ENCODE results near the gene ANKS1B. TPM values are rescaled to one million over a fixed set of nuclear protein-coding genes. Genes with fewer than 3 reads are reported as not detected.
A peak's percentile ranks its signal among the peaks of the same experiment; 100 is the strongest.

Gene ANKS1B
- total RNA-seq, 2 donors from 2014 or later, result 1.8 to 2.0 TPM

DNA sequence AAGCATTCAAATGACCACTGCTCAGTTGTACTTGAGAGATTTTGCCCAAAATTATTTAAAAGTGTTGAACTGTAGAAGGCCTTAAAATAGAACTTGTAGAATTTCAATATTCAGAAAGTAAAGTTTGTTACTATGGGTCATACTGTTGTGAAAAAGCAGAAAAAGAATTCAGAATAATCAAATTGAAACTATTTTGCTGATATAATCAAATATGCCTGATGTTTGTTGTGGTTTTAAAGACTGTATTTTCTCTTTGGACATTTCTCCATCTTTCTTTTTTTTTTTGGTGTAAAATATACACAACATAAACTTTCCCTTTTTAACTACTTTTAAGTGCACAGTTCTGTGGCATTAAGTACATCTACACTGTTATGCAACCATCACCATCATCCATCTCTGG lies 964.9 kb downstream of the ANKS1B start:
- H3K4me3 Mint-ChIP-seq, result no peak overlapping the region
- H3K36me3 Mint-ChIP-seq (ENCODE audit: low read depth), result no peaks in the 10 kb centered on the region
- H3K27ac Mint-ChIP-seq, result no peak overlapping the region
- no peaks in the 10 kb centered on the region for H3K4me1 Mint-ChIP-seq
- ATAC-seq (replicated peaks), result no peak
- no peaks in the 10 kb centered on the region for H3K9me3 Mint-ChIP-seq
- peaks cover 4% of the 10 kb centered on the region for H3K27me3 Mint-ChIP-seq

DNA sequence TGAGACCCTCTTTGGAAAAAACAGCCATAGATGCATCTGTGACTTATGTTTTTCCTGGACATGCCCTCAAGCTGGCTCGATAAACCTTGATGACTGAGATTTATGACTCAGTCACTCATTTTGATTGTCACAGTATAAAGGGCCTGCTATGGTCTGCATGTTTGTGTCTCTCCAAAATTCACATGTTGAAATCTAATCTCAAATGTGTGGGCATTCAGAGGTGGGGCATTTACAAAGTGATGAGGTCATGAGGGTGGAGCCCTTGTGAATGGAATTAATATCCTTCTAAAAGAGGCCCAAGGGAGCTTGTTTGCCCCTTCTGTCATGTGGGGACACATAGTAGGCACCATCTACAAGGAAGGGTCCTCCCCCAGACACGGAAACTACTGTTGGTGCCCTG lies 966.8 kb downstream of the ANKS1B start:
- Mint-ChIP-seq H3K36me3 (ENCODE audit: low read depth) (no peaks in the 10 kb centered on the region), H3K9me3 (no peaks in the 10 kb centered on the region), H3K27ac (no peak overlapping the region), H3K27me3 (peaks cover 7% of the 10 kb centered on the region), H3K4me1 (no peaks in the 10 kb centered on the region), H3K4me3 (no peak overlapping the region)
- no peak for ATAC-seq (replicated peaks)

DNA sequence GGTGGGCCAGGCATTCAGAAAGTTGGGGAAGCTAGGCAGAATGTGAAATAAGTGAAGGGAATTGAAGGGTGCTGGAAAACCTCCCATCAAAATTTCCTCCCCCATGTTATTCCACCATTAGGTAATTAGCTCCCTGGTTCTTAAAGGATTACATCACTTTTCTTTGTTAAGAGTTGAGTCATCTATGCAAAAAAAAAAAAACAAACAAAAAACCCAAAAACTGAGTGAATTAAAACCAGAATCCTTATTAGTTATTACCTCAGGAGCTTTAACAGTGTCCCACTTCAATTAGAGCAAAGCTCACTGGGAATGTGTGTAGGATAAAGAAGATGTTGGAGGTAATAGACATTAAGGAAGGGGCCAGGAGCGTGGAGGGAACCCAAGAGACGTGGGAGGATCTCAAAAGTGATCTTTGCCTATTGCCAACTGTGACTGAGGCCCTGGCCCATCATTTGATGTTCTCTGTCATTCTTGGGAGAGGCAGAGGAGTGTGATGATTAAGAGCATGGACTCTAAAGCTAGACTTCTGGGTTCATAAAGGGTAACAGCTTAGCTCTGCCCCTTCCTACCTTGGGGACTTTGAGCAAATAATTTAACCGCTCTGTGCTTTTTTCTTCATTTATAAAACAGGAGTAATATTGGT lies 975.0 kb downstream of the ANKS1B start:
- H3K9me3 Mint-ChIP-seq, result no peaks in the 10 kb centered on the region
- H3K27ac Mint-ChIP-seq, result no peak overlapping the region
- H3K36me3 Mint-ChIP-seq (ENCODE audit: low read depth), result no peaks in the 10 kb centered on the region
- no peak for ATAC-seq (replicated peaks)
- peaks cover 21% of the 10 kb centered on the region for H3K27me3 Mint-ChIP-seq
- no peak overlapping the region for H3K4me3 Mint-ChIP-seq
- no peaks in the 10 kb centered on the region for H3K4me1 Mint-ChIP-seq

DNA sequence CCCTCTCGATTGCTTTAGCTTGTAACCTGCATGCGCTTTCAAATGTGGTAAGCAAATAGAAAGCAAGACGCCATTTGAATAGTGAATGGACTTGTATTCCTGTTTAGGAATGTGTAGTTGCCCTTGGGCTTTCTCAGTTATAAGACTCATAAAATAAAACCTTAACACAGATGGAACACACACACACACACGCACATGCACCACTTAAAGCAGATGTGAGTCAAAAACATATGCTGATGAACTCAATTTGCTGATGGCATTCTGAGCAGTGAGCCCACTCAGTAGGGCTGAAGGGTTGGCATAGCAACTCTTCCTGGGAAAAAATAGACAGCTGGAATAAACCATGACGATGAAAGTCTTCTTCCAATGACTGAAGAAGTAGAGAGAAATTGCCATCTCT lies 979.1 kb downstream of the ANKS1B start:
- no peak for ATAC-seq (replicated peaks)
- no peaks in the 10 kb centered on the region for H3K4me1 Mint-ChIP-seq

DNA sequence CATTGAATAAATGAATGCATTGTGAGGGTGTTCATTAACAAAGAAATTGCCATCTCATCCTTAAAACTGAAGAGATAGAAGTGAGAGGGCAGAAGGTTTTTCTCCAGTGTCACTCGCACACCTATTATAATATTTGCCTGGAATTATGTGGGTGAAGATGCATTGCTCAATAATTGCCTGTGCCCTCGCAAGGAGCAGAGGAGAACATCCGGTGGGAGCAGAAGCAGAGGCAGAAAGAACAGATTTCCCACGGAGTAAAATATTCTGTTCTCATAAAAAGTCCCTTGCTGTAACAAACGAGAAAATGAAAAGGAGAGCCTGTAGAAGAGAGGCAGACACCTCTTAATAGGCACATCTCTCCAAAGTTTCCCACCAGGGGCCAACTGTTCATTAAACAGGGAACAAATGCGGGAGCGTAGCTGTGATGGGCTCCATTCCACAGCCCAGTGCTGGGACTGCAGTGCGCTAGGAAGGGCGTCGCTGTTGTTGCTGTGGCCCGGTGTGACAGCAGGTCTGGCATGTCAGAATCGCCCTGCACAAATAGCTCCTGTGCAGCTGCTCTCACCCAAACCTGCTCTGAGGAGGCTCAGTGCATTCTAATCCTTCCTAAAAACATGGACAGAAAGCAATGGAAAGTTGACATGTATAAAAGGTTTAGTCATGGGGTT lies 979.8 kb downstream of the ANKS1B start:
- no peak for ATAC-seq (replicated peaks)
- Mint-ChIP-seq H3K4me3 (no peak overlapping the region), H3K27ac (no peak overlapping the region), H3K36me3 (ENCODE audit: low read depth) (no peaks in the 10 kb centered on the region), H3K9me3 (no peaks in the 10 kb centered on the region), H3K27me3 (peaks cover 8% of the 10 kb centered on the region), H3K4me1 (no peaks in the 10 kb centered on the region)

More for the DNA sequence above, 979.1 kb downstream of the ANKS1B start:
- no peak overlapping the region for H3K27ac Mint-ChIP-seq
- H3K9me3 Mint-ChIP-seq, result no peaks in the 10 kb centered on the region
- no peak overlapping the region for H3K4me3 Mint-ChIP-seq
- H3K36me3 Mint-ChIP-seq (ENCODE audit: low read depth), result no peaks in the 10 kb centered on the region
- peaks cover 8% of the 10 kb centered on the region for H3K27me3 Mint-ChIP-seq

DNA sequence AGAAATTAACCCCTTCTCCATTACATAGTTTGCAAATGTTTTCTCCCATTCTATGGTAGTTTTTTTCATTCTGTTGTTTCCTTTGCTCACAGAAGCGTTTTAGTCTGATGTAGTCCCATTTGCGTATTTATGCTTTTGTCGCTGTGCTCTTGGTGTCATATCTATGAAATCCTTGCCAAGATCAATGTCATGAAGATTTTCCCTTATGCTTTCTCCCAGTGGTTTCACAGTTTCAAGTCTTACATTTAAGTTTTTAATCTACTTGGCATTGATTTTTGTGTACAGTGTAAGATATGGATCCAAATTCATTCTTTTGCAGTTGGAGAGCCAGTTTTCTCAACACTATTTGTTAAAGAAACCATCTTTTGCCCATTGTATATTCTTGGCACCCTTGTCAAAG lies 982.0 kb downstream of the ANKS1B start:
- no peak overlapping the region for H3K4me3 Mint-ChIP-seq
- H3K4me1 Mint-ChIP-seq, result no peaks in the 10 kb centered on the region
- H3K9me3 Mint-ChIP-seq, result no peaks in the 10 kb centered on the region
- ATAC-seq (replicated peaks), result no peak
- H3K27me3 Mint-ChIP-seq, result peaks cover 4% of the 10 kb centered on the region
- H3K36me3 Mint-ChIP-seq (ENCODE audit: low read depth), result no peaks in the 10 kb centered on the region
- H3K27ac Mint-ChIP-seq, result no peak overlapping the region

DNA sequence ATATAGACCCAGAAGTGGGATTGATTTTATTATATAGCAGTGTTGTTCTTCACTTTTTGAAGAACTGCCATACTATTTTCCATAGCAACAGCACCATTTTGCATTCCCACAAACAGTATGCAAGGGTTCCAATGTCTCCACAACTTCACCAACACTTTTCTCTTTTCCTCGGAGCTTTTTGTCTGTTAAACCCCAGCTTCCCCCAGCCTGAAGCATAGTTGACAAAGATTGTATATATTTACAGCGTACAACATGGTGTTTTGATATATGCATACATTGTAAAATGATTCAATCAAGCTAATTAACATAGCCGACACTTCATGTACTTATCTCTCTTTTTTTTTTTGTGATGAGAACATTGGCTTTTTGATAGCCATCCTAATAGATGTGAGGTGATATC lies 982.6 kb downstream of the ANKS1B start:
- no peaks in the 10 kb centered on the region for H3K4me1 Mint-ChIP-seq
- H3K36me3 Mint-ChIP-seq (ENCODE audit: low read depth), result no peaks in the 10 kb centered on the region
- no peaks in the 10 kb centered on the region for H3K9me3 Mint-ChIP-seq
- H3K27ac Mint-ChIP-seq, result no peak overlapping the region
- no peak overlapping the region for H3K4me3 Mint-ChIP-seq
- H3K27me3 Mint-ChIP-seq, result peaks cover 4% of the 10 kb centered on the region
- ATAC-seq (replicated peaks), result no peak

DNA sequence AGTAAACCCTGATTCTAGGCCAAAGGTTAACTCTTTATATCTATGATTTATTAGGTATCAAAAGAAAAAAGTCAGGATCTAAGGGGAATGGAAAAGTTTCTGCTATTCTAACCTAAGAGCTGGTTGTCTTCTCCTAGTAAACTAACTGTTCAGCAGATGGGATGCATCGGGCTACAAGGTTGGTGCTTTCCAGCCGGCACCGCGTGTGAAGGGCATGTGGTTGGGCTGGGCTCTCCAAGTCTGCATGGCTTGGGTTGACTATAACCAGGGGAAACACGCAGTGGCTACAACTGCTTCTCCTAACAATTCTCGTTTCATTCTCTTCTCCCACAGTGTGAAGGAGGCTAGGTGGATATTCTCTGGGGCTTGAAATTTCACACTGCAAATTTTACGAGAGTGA lies 985.2 kb downstream of the ANKS1B start:
- Mint-ChIP-seq H3K9me3 (no peaks in the 10 kb centered on the region), H3K4me1 (no peaks in the 10 kb centered on the region), H3K27me3 (no peaks in the 10 kb centered on the region), H3K27ac (no peak overlapping the region), H3K36me3 (ENCODE audit: low read depth) (no peaks in the 10 kb centered on the region), H3K4me3 (no peak overlapping the region)
- ATAC-seq (replicated peaks), result no peak

DNA sequence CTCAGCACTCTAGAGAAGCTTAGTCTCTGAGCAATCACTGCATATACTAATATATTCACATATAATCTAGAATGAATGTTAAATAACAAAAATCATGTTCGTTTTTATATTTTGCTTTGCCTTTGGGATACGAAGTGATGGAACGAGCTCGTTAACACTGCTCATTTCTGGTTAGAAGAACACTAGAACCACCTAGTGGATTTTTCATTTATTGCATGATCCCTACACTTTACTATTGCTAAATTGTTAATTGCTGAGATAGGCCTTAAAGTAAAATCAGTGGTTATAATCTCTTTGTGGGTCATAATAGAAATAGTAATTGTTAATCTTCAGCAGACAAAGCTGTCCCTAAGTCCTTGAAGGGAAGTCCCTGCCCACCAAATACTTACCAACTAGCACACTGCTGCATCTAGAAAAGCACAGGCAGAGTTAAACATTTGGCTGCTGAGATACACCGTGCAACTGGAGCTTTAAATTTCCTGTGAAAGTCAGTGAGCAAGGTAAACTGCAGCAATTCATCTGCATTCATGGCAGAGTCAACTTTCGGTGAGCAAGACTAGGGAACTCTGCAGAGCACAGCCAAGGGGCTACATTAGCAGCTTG lies 985.9 kb downstream of the ANKS1B start:
- Mint-ChIP-seq H3K27ac (no peak overlapping the region), H3K4me1 (no peaks in the 10 kb centered on the region), H3K9me3 (no peaks in the 10 kb centered on the region), H3K27me3 (no peaks in the 10 kb centered on the region), H3K36me3 (ENCODE audit: low read depth) (no peaks in the 10 kb centered on the region), H3K4me3 (no peak overlapping the region)
- ATAC-seq (replicated peaks), result peak; percentile 48

DNA sequence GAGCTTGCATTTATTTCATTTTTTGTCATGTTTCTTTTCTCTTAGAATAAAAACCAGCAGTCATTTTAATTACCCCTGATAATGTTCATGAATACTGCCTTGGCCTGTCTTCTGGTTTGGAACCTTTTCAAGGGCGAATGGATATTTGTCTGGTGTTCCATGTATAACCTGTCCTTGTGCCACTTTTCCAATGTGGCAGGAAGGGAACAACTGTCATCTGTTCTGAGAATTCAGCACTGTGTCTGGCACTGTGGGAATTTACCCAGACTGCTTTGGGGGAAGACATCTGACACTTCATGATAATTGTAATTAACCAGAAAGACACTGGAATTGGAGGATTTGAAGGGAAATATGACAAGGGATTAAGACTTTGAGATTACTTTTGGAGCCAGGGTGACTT lies 986.8 kb downstream of the ANKS1B start:
- no peaks in the 10 kb centered on the region for H3K27me3 Mint-ChIP-seq
- no peaks in the 10 kb centered on the region for H3K36me3 Mint-ChIP-seq (ENCODE audit: low read depth)
- ATAC-seq (replicated peaks), result no peak
- H3K4me3 Mint-ChIP-seq, result no peak overlapping the region
- H3K27ac Mint-ChIP-seq, result no peak overlapping the region
- H3K4me1 Mint-ChIP-seq, result no peaks in the 10 kb centered on the region
- no peaks in the 10 kb centered on the region for H3K9me3 Mint-ChIP-seq

DNA sequence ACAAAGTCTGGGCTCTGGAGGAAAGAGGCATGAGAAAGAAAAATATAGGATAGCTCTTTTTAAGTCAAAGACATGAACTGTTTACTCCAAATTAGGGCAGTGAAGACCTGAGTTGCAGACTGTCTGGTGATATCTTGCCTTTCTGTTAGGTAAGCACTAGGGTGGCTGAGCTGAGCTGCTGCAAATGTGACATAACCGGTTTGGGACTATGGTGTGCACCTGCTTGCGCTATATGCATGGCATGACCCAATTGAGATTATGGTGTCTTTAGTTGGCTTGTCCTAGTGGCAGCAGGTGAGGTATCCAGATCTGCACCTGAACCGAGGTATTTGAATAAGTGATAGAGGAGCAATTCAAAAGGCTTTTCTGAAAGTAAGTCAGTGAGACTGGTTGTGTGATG lies 994.1 kb downstream of the ANKS1B start:
- Mint-ChIP-seq H3K27ac (no peak overlapping the region), H3K4me3 (no peak overlapping the region), H3K9me3 (peaks cover 6% of the 10 kb centered on the region), H3K4me1 (no peaks in the 10 kb centered on the region), H3K36me3 (ENCODE audit: low read depth) (no peaks in the 10 kb centered on the region), H3K27me3 (peaks cover 15% of the 10 kb centered on the region)
- ATAC-seq (replicated peaks), result no peak

DNA sequence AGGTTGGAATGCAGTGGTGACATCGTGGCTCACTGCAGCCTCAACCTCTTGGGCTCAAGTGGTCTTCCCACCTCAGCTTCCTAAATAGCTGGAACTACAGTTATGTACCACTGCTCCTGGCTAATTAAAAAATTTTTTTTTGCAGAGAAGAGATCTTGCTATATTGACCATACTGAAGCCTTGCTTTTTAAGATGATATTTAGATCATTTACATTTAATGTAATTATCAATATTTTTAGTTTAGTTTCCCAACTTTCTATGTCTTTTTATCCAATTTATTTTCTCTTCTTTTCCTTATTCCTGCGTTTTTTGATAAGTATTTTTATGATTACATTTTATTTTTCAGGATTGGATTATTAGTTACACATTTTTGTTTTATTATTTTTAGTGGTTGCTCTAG lies 999.6 kb downstream of the ANKS1B start:
- peaks cover 6% of the 10 kb centered on the region for H3K9me3 Mint-ChIP-seq
- H3K27me3 Mint-ChIP-seq, result peaks cover 7% of the 10 kb centered on the region
- no peaks in the 10 kb centered on the region for H3K4me1 Mint-ChIP-seq
- no peak overlapping the region for H3K4me3 Mint-ChIP-seq
- no peaks in the 10 kb centered on the region for H3K36me3 Mint-ChIP-seq (ENCODE audit: low read depth)
- H3K27ac Mint-ChIP-seq, result no peak overlapping the region
- no peak for ATAC-seq (replicated peaks)

DNA sequence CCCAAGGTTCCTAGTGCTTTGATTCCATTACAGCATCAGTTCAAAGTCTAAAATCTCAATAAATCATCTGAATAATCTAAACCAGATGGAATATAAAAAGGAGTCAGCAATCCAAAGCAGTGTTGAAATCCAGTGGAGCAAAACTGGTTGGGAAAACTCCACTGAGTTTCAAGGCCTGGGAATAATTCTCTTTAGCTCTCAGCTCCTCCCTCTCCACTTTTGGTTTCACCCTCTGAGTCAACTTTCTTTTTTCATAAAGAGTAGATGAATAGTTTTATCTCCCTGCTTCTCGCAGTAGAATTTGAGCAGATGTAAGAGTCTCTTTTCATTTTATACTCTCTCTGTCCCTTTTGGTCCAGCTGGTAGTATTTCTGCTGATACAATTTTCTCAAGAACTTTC lies 1001.1 kb downstream of the ANKS1B start:
- Mint-ChIP-seq H3K4me1 (no peaks in the 10 kb centered on the region), H3K27me3 (peaks cover 3% of the 10 kb centered on the region), H3K36me3 (ENCODE audit: low read depth) (no peaks in the 10 kb centered on the region), H3K27ac (no peak overlapping the region), H3K4me3 (no peak overlapping the region), H3K9me3 (peaks cover 6% of the 10 kb centered on the region)
- ATAC-seq (replicated peaks), result peak; percentile 43

DNA sequence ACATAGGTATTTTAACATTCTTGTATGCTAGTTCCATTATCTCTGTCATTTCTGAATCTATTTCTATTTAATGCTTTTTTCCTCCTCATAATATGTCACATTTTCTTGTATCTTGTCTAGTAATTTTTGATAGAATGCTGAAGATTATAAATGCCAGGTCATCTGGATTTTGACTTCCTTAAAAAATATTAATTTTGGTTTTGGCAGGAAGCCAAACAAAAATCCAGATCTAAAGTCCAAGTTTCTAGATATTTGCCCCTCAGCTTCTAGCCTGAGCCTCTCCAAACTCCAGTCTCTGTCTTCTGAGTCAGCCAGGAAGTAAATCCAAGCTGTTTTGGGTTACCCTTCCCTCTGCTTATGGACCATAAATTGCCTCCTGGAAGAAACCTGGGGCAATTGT lies 1004.2 kb downstream of the ANKS1B start:
- no peak overlapping the region for H3K27ac Mint-ChIP-seq
- H3K4me1 Mint-ChIP-seq, result no peaks in the 10 kb centered on the region
- ATAC-seq (replicated peaks), result no peak
- no peaks in the 10 kb centered on the region for H3K27me3 Mint-ChIP-seq
- H3K36me3 Mint-ChIP-seq (ENCODE audit: low read depth), result no peaks in the 10 kb centered on the region
- no peak overlapping the region for H3K4me3 Mint-ChIP-seq
- H3K9me3 Mint-ChIP-seq, result no peaks in the 10 kb centered on the region

DNA sequence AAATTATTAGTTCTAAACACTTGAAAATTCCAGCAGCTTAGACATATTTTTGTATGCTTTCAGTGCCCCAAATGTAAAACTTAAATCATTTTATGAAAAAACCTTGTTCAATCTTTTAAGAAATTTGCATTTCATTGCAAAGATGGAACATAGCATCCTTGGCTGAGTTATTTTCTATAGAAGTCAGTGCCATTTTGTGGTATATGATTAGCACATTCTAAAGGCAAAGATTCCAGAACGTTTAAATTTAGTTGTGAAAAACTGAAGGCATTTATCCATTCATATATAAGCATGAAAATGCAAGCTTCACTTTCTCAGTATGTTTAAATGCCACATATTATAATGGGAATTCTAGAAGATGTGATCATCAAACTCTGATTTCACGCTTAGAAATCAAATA lies 1007.5 kb downstream of the ANKS1B start:
- no peak overlapping the region for H3K4me3 Mint-ChIP-seq
- H3K4me1 Mint-ChIP-seq, result no peaks in the 10 kb centered on the region
- no peak overlapping the region for H3K27ac Mint-ChIP-seq
- no peaks in the 10 kb centered on the region for H3K27me3 Mint-ChIP-seq
- H3K9me3 Mint-ChIP-seq, result no peaks in the 10 kb centered on the region
- no peak for ATAC-seq (replicated peaks)
- H3K36me3 Mint-ChIP-seq (ENCODE audit: low read depth), result no peaks in the 10 kb centered on the region
